Heart right ventricle (tissue), 16 donors: ENCODE measurements around the gene CEP131. TPM values are rescaled to one million over a fixed set of nuclear protein-coding genes. Genes with fewer than 3 reads are reported as not detected.
A peak's percentile ranks its signal among the peaks of the same experiment; 100 is the strongest.

Experiments used
- ATAC-seq, 8 donors: fragments of 200-7000 bp; cut with Tn5 transposase; one replicate each; pipeline ENCODE4 v1.9.1; 2020; ENCODE audit warnings: mild to moderate bottlenecking in 8 of 8, moderate library complexity in 8 of 8, moderate number of reproducible peaks in 1 of 8
- DNase-seq, 2 donors: peaks; one replicate each; pipeline ENCODE4 v3.0.0-alpha.2; 2020
- H3K27ac ChIP-seq, 10 donors: fragments of 200-600 bp; sonication (generic) in 2 of 10; one replicate each; pipeline versions ENCODE4 v1.5.0 to v1.8.0; 2020 to 2022; ENCODE audit warnings: mild to moderate bottlenecking in 3 of 10
- H3K27me3 ChIP-seq, 7 donors: fragments of 200-600 bp; one replicate each; pipeline ENCODE4 v1.8.0; 2021 to 2022; ENCODE audit warnings: mild to moderate bottlenecking in 2 of 7
- H3K36me3 ChIP-seq, 9 donors: fragments of 200-600 bp; sonication (generic) in 1 of 9; one replicate each; pipeline versions ENCODE4 v1.5.0 to v1.8.0; 2020 to 2022; ENCODE audit warnings: mild to moderate bottlenecking in 2 of 9
- H3K4me1 ChIP-seq, 9 donors: fragments of 200-600 bp; sonication (generic) in 1 of 9; one replicate each; pipeline versions ENCODE4 v1.5.0 to v1.8.0; 2020 to 2022; ENCODE audit warnings: mild to moderate bottlenecking in 4 of 9
- H3K4me3 ChIP-seq, 10 donors: fragments of 200-600 bp; sonication (generic) in 2 of 10; one replicate each; pipeline versions ENCODE4 v1.5.0 to v1.8.0; 2020 to 2022; ENCODE audit warnings: mild to moderate bottlenecking in 7 of 10, moderate library complexity in 2 of 10
- H3K9me3 ChIP-seq, 11 donors: fragments of 200-600 bp in 10 of 11; sonication (generic) in 2 of 11; one replicate each; pipeline versions ENCODE4 v1.5.0 to v1.8.0; 2013 to 2022; ENCODE audit warnings: mild to moderate bottlenecking in 2 of 11, control low read depth in 1 of 11, moderate library complexity in 1 of 11
- WGBS, 2 donors: extraction: QIAGEN DNeasy Blood & Tissue Kit; methylation state at CpG; one replicate each; pipeline ENCODE4 v1.1.7; 2013; ENCODE audit warnings: inconsistent platforms in 1 of 2; 5-methylcytosine and 5-hydroxymethylcytosine counted together
- intact Hi-C, 10 donors: fragments of 100-400 bp; cut with DNase I; formaldehyde crosslinking; loops; one replicate each; pipeline versions ENCODE4 v1.11.1 to v1.14.2; 2022
- polyA plus RNA-seq, 2 donors: library from polyadenylated mRNA; stranded (reverse); fragments of 200-250 nt; gene quantifications; one replicate each; pipeline ENCODE4 v1.2.3, GENCODE V29; 2013
- total RNA-seq, 10 donors: library from RNA; stranded (reverse); fragmentation: NEBNext Ultra II Directional in 3 of 10; extraction: Animal tissue kit (Norgen Biotek cat#: 25700) in 3 of 10; gene quantifications; one replicate each; pipeline versions ENCODE4 v1.2.1 to v1.2.4, GENCODE V29; 2021 to 2023
- TF ChIP-seq, protein P1 (sequence below), 9 donors: fragments of 200-600 bp; sonication (generic) in 2 of 9; IDR thresholded peaks; one replicate each; pipeline versions ENCODE4 v1.5.0 to v1.8.0; 2021 to 2022; ENCODE audit warnings: antibody characterized with exemption in 9 of 9, mild to moderate bottlenecking in 5 of 9, moderate library complexity in 1 of 9
- donor health status: Arrhythmogenic right ventricular cardiomyopathy.
- donor health status: ischemic (EF 13 %, LVEDD 7.1; RV severe dilation, severe dysfunction).
- donor health status: healthy with polysubstance abuse.
- donor health status: DM: no; HTN: yes; CAD: no.
- donor health status: DM: no; HTN: no; CAD: no.
- donor health status: ischemic (EF 25% LVEDD 6.9; RV normal size, moderate dysfunction).
- donor health status: ischemic (EF 25% LVEDD 5.7; RV mildly dilated, moderate dysfunction).
- donor health status: healthy.
- donor health status: DM: yes; HTN: yes; CAD: no.
- donor health status: Ischemic cardiomyopathy.
- donor health status: ischemic (EF 35%, LVEDD 5.7; RV mildly dilated, moderate dysfunction).
- donor health status: nonischemic (EF 11% LVEDD 7.7; RV severe dilation, severe dysfunction).
- donor health status: DM: yes; HTN: yes; CAD: no.
- donor health status: PGD.
- donor health status: ischemic (EF 29% LVEDD 5.4; RV normal size, mild dysfunction).
- donor health status: nonischemic (EF 23%, LVEDD 6.1; RV moderate dilation, normal function).

The CEP131 gene
- total and polyA plus RNA-seq, 12 donors = 6.4 to 20.9 (median 8.0) TPM

DNA sequence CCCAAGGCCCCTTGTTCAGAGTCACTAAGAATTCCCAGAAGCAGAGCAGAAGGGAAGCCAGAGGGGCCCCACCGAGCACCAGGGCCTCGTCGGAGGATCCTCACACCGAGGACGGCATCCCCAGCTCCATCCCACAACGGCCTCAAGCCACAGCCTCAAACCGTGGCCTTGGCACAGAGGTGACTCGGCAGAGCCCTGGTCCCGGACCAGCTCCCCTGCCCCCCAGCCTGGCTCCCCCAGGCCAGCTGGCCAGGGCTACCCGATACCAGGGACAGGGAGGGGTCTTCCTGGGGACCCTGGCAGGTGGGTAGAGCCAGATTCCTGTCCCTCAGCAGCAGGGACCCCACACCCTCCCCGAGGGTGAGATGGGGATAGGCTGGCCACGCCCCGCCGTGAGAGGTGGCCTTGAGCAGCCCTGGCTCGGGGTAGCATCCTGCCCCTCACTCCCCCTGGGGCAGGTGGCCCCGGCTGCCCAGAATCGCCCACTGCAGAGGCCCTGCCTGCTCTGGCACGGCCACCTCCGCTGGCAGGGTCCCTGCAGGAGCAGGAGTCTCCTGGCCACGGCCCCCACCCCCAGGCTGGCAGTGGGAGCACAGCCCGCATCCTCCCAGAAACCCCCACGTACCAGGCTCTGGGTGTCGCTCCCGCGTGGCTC, 63.0 kb downstream of the CEP131 start:
- TF ChIP-seq, protein P1, sequence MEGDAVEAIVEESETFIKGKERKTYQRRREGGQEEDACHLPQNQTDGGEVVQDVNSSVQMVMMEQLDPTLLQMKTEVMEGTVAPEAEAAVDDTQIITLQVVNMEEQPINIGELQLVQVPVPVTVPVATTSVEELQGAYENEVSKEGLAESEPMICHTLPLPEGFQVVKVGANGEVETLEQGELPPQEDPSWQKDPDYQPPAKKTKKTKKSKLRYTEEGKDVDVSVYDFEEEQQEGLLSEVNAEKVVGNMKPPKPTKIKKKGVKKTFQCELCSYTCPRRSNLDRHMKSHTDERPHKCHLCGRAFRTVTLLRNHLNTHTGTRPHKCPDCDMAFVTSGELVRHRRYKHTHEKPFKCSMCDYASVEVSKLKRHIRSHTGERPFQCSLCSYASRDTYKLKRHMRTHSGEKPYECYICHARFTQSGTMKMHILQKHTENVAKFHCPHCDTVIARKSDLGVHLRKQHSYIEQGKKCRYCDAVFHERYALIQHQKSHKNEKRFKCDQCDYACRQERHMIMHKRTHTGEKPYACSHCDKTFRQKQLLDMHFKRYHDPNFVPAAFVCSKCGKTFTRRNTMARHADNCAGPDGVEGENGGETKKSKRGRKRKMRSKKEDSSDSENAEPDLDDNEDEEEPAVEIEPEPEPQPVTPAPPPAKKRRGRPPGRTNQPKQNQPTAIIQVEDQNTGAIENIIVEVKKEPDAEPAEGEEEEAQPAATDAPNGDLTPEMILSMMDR (IDR thresholded peaks at IDR 0.05) = no peak
- H3K27me3 ChIP-seq = peaks cover 0 to 15% (median 1%) of the 10 kb centered on the region in 7 donors
- peak in 5 of 8 donors; percentile 6 to 19 (median 16) for ATAC-seq
- DNase-seq = no peak
- intact Hi-C loops = no loop called here
- 62 to 66% methylated on average over 21 to 25 of the region's 25 CpGs for WGBS, 2 donors
- peak overlapping the region in 9 of 10 donors; percentile 30 to 61 (median 53) for H3K4me3 ChIP-seq
- H3K27ac ChIP-seq = peak overlapping the region; percentile 18 to 91 (median 74)
- no peaks in the 10 kb centered on the region for H3K36me3 ChIP-seq
- H3K9me3 ChIP-seq = no peaks in the 10 kb centered on the region
- H3K4me1 ChIP-seq = peaks cover 0 to 20% (median 11%) of the 10 kb centered on the region in 9 donors

DNA sequence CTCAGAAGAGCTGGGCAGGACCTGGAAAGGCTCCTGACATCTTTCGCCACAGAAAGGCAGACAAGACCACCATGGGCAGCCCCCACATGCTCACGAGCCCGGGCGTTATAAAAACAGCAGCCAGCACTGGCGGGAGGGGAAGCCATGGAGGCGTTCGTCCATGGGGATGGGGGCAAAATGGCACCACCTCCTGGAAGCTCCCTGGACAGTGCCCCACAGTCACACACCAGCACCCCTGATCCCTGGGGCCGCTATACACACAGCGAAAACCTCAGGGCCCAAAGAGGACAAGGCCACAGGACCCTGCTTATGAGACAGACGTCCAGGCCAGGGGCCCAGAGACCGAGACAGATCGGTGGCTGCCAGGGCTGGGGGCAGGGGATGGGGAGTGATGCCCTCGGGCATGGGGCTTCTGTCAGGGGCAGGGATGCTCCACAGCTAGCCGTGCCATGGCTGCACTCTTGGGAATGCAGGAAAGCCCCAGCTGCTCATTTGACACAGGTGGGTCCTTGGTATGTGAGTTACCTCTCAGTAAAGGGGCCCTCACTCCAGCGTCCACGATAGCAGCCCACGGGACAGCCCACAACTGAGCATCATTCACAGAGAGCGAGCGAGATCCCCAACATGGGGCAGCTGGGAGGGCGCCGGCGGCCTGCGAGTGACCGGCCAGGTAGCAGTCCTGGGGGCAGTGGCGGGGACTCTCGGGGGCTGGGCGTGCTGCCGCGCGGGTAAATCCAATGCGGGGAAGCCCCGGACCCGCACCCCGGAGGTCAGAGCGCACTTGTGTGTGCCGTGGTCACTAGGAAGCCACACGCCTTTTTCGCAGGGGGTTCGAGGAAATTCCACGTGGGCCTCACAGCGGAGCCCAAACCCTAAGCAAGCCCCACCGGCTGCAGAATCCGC, 63.8 kb downstream of the CEP131 start:
- H3K4me3 ChIP-seq = peak overlapping the region in 3 of 10 donors; percentile 57 to 61 (median 58)
- TF ChIP-seq, protein P1 (IDR thresholded peaks at IDR 0.05) = no peak
- intact Hi-C loops = no loop called here
- no peaks in the 10 kb centered on the region for H3K9me3 ChIP-seq
- peaks cover 0 to 7% (median 0%) of the 10 kb centered on the region in 7 donors for H3K27me3 ChIP-seq
- ATAC-seq = no peak
- no peak for DNase-seq
- 91% methylated on average over 43 of the region's 43 CpGs for WGBS, 2 donors
- H3K36me3 ChIP-seq = no peaks in the 10 kb centered on the region
- peaks cover 0 to 23% (median 12%) of the 10 kb centered on the region in 9 donors for H3K4me1 ChIP-seq
- H3K27ac ChIP-seq = no peak overlapping the region

GRCh38 chr17:81157848-81158687, 64.7 kb downstream of the CEP131 start:
- no peak for ATAC-seq
- no peak for DNase-seq
- no peaks in the 10 kb centered on the region for H3K9me3 ChIP-seq
- intact Hi-C loops = no loop called here
- no peak overlapping the region for H3K4me3 ChIP-seq
- peaks cover 0 to 31% (median 12%) of the 10 kb centered on the region in 9 donors for H3K4me1 ChIP-seq
- TF ChIP-seq, protein P1 (IDR thresholded peaks at IDR 0.05) = no peak
- H3K27me3 ChIP-seq = no peaks in the 10 kb centered on the region
- H3K36me3 ChIP-seq = no peaks in the 10 kb centered on the region
- WGBS, 2 donors = 88 to 93% methylated on average over 39 of the region's 39 CpGs
- H3K27ac ChIP-seq = no peak overlapping the region
